GM19438 (cell line): ENCODE data around the gene PCNX4.
"Not testable (repeated sequence)": the region's sequence is repeated elsewhere in the genome, so short reads cannot be mapped to it uniquely, and the experiment has no call there.

Source experiments
- ATAC-seq: cut with Tn5 transposase; IDR thresholded peaks from one replicate; pipeline ENCODE4 v1.9.1; 2021; ENCODE audit warnings: low read depth; ENCODE audit not compliant: unreplicated experiment

Gene PCNX4

GRCh38 chr14:60091550-60092525 is at the start of gene PCNX4:
Gene PCNX4, plus strand, starts transcription at chr14:60091923. Its CDS starts 15,716 bp downstream, at chr14:60107639.
- ATAC-seq: peak; percentile 97

GRCh38 chr14:60047976-60048375 is 43.7 kb upstream of the PCNX4 start:
- not testable (repeated sequence) for ATAC-seq

GRCh38 chr14:60051721-60052221 is 40.0 kb upstream of the PCNX4 start:
- ATAC-seq: no peak

GRCh38 chr14:60058087-60058486 is 33.6 kb upstream of the PCNX4 start:
- ATAC-seq: no peak

GRCh38 chr14:60061371-60061770 is 30.4 kb upstream of the PCNX4 start:
- no peak for ATAC-seq

GRCh38 chr14:60064491-60065072 is 27.1 kb upstream of the PCNX4 start:
- no peak for ATAC-seq

- ATAC-seq: no peak
These were observed 23.8 kb upstream of the PCNX4 start for GRCh38 chr14:60067882-60068281.

GRCh38 chr14:60079723-60080122 is 12.0 kb upstream of the PCNX4 start:
- ATAC-seq: no peak

- ATAC-seq: no peak
These were observed 6.6 kb upstream of the PCNX4 start for GRCh38 chr14:60085085-60085484.

- no peak for ATAC-seq
These were observed 6.0 kb upstream of the PCNX4 start for GRCh38 chr14:60085693-60086092.

GRCh38 chr14:60087668-60088067 is 4.1 kb upstream of the PCNX4 start:
- ATAC-seq: no peak

GRCh38 chr14:60089221-60089620 is 2.5 kb upstream of the PCNX4 start:
- ATAC-seq: no peak

GRCh38 chr14:60090864-60091519 is 731 bp upstream of the PCNX4 start:
- ATAC-seq: no peak

GRCh38 chr14:60092526-60092920 is 800 bp downstream of the PCNX4 start:
- no peak for ATAC-seq

- no peak for ATAC-seq
These were observed 1.4 kb downstream of the PCNX4 start for GRCh38 chr14:60093080-60093479.

- no peak for ATAC-seq
These were observed 1.9 kb downstream of the PCNX4 start for GRCh38 chr14:60093606-60094005.

GRCh38 chr14:60094306-60094897 is 2.7 kb downstream of the PCNX4 start:
- ATAC-seq: no peak

- no peak for ATAC-seq
These were observed 3.5 kb downstream of the PCNX4 start for GRCh38 chr14:60095231-60095630.

GRCh38 chr14:60095781-60096450 is 4.2 kb downstream of the PCNX4 start:
- ATAC-seq: no peak

- ATAC-seq: no peak
These were observed 6.3 kb downstream of the PCNX4 start for GRCh38 chr14:60097974-60098373.
